Stimulated activated naive B cell treated with anti-CD40 and anti-IgM and Interleukin-4, amounts not matched to agents 10 μg/mL and 1 μg/mL and 100 μg/mL, for 72 hours (primary cell): ENCODE results near the gene FRYL.
"Not testable (repeated sequence)": the region's sequence is repeated elsewhere in the genome, so short reads cannot be mapped to it uniquely, and the experiment has no call there.

ENCODE experiments used
- ATAC-seq, 2 donors: fragments of 150-1000 bp; cut with Tn5 transposase; replicated peaks; 2 replicates each; pipeline ENCODE4 v1.10.0; 2021; ENCODE audit warnings: moderate library complexity in 1 of 2
- DNase-seq: peaks from one replicate; pipeline ENCODE4 v3.0.0; 2021
- H3K27ac Mint-ChIP-seq: one replicate; pipeline ENCODE4 v1.8.0; 2022; ENCODE audit warnings: mild to moderate bottlenecking, mixed read lengths
- H3K27me3 Mint-ChIP-seq, 2 donors: one replicate each; pipeline ENCODE4 v1.8.0; 2022; ENCODE audit warnings: mixed read lengths in 2 of 2
- H3K36me3 Mint-ChIP-seq, 2 donors: one replicate each; pipeline ENCODE4 v1.8.0; 2022; ENCODE audit warnings: mixed read lengths in 2 of 2, mild to moderate bottlenecking in 1 of 2
- H3K4me1 Mint-ChIP-seq, 2 donors: one replicate each; pipeline ENCODE4 v1.8.0; 2022; ENCODE audit warnings: mixed read lengths in 2 of 2, mild to moderate bottlenecking in 1 of 2
- H3K4me3 Mint-ChIP-seq, 2 donors: one replicate each; pipeline ENCODE4 v1.8.0; 2022; ENCODE audit warnings: mild to moderate bottlenecking in 2 of 2, mixed read lengths in 2 of 2, moderate library complexity in 1 of 2
- H3K9me3 Mint-ChIP-seq, 2 donors: one replicate each; pipeline ENCODE4 v1.8.0; 2022; ENCODE audit warnings: mixed read lengths in 2 of 2, mild to moderate bottlenecking in 1 of 2

FRYL gene

DNA sequence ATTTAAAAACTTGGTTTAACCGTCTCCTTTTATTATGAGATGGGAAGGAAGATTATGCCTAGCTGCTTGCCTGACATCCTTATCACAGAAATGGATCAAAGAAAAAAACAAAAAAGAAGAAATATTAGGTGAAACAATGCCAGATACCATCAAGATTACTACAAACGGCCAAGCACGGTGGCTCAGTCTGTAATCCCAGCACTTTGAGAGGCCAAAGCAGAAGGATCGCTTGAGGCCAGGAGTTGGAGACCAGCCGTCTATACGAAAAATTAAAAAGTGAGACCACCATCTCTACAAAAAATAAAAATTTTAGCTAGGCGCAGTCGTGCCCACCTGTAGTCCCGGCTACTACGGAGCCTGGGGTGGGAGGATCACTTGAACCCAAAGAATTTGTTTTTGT, 2.3 kb downstream of the FRYL start:
- Mint-ChIP-seq H3K4me1 (peaks cover 18 to 62% of the 10 kb centered on the region in 2 donors), H3K27ac (no peak overlapping the region), H3K4me3 (peak overlapping the region in 1 of 2 donors; percentile 92), H3K27me3 (no peaks in the 10 kb centered on the region), H3K9me3 (no peaks in the 10 kb centered on the region), H3K36me3 (no peaks in the 10 kb centered on the region)
- ATAC-seq (no peak), DNase-seq (no peak)

DNA sequence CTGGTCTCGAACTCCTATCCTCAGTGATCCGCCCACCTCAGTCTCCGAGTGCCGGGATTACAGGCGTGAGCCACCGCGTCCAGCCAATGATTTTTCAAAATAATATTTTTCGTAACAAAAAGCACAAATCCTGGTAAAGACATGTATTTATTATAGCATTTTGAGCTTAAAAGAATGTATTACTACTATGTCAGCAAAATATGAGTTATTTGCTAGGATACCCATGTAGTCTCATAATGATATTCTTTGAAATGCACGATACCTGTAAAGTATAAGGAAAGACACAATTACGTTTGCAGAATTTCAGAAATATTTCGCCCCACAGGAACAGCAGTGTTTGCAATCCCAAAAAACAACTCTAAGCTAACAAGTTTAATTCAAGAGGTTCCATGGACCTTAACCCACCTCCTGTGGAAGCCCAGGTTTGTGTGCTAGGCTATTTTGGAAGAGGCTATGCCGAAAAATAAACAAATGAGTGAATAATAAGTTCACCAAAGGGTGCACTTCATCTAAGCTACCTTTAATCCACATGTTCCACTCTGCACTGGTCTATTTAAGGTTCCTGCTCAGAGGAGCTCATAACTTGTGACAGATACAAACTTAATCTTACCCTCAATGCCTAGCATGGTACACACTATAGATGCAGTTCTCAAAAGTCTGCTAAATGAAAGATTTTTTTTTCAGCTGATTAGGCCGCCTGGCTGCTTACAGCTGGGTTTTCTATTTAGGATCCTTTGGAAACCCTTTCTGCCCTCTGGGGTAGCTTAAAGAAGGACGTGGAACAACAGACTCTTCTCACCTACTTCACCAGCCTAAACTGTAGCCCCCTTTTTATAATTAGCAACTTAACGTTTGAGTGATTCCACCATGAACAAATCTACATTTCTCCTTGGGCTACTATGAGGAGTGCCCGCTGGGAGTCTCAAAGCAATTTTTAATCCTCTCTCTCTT, 5.0 kb downstream of the FRYL start:
- DNase-seq (no peak), ATAC-seq (no peak)
- Mint-ChIP-seq H3K27me3 (no peaks in the 10 kb centered on the region), H3K4me3 (no peak overlapping the region), H3K36me3 (peaks cover 0 to 5% of the 10 kb centered on the region in 2 donors), H3K4me1 (peaks cover 23 to 71% of the 10 kb centered on the region in 2 donors), H3K9me3 (no peaks in the 10 kb centered on the region), H3K27ac (no peak overlapping the region)

DNA sequence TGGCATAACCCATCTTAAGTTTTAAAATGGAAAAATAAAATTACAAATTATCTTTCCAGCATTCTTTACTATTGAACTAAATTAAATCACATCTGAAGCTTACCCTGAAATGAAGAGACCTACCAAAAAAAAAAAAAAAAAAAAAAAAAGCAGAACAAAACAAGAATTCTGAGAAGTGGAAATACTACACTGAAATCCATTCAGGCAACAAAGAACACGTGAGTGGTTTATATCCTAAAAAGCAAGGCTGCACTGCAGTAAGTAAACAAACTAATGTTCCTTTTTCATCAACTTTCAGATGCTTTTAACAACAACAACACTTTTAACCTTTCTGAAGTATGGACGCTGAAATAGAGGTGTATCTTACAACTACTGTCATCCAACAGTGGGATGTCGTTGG, 7.5 kb downstream of the FRYL start:
- DNase-seq (no peak), ATAC-seq (no peak)
- Mint-ChIP-seq H3K4me3 (no peak overlapping the region), H3K36me3 (peaks cover 1 to 8% of the 10 kb centered on the region in 2 donors), H3K9me3 (peaks cover 0 to under 1% of the 10 kb centered on the region in 2 donors), H3K27me3 (no peaks in the 10 kb centered on the region), H3K4me1 (peaks cover 23 to 67% of the 10 kb centered on the region in 2 donors), H3K27ac (no peak overlapping the region)

DNA sequence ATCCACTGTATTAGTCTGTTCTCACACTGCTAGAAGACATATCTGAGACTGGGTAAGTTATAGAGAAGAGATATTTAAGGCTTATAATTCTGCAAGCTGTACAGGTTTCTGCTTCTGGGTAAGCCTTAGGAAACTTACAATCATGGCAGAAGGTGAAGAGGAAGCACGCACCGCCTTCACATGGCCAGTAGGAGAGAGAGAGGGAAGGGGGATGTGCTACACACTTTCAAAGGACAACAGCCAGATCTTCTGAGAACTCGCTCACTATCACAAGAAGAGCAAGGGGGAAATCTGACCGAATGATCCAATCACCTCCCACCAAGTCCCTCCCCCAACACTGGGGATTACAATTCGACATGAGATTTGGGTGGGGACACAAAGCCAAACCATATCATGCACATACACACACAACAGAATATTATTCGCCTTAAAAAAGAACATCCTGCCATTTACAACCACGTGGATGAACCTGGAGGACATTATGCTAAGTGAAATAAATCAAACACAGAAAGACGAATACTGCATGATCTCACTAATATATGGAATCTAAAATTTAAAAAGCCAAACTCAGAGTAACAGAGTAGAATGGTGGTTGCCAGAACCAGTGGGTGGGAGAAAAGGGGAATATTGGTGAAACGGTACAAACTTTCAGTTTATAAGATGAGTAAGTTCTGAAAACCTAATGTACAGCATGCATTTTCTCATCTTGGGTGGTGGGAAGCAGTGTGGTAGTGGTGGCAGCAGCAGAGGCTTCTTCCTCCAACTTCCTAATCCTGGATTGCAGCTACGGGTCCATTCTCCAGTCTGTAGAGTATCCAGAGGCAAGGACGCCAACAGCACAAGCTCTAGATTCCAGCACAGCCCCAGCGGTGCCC, 12.8 kb downstream of the FRYL start:
- Mint-ChIP-seq H3K4me1 (peaks cover 30 to 51% of the 10 kb centered on the region in 2 donors), H3K27me3 (no peaks in the 10 kb centered on the region), H3K4me3 (no peak overlapping the region), H3K27ac (peak overlapping the region; percentile 20), H3K9me3 (peaks cover 4 to 7% of the 10 kb centered on the region in 2 donors), H3K36me3 (peaks cover 13 to 20% of the 10 kb centered on the region in 2 donors)
- no peak for ATAC-seq
- DNase-seq, result no peak

DNA sequence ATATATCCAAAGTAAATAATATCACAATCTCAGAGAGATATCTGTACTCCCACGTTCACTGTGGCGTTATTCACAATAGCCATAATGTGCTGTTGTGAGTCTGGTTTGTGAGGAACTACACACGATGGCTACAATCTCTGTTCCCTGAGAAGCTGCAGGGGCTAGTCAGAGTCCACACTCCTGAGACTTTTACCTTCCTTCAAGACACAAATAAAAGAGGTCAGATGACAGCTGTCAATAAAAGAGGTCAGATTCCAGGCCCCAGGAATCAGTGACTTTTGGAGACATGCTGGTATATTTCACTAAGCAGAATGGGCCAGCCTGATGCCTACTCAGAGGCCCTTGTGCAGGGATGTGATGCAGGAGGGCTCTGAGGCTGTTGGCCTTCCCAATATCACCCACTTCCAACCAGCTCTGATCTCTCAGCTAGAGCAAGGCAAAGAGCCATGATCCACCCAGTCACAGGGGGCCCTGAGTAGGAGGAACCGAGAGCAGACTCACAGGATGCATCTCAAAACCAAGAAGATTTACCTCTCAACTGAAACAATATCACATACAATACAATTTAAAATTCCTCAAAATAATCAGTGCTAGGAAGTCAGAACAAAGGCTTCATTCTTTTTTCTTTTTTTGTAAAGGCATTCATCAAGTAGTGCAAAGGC, 13.8 kb downstream of the FRYL start:
- peaks cover 4 to 7% of the 10 kb centered on the region in 2 donors for H3K9me3 Mint-ChIP-seq
- H3K4me1 Mint-ChIP-seq, result peaks cover 30 to 52% of the 10 kb centered on the region in 2 donors
- peak overlapping the region in 1 of 2 donors; percentile 44 for H3K4me3 Mint-ChIP-seq
- peak overlapping the region; percentile 37 for H3K27ac Mint-ChIP-seq
- no peaks in the 10 kb centered on the region for H3K27me3 Mint-ChIP-seq
- ATAC-seq (peak; percentile 70 to 76), DNase-seq (no peak)
- H3K36me3 Mint-ChIP-seq, result peaks cover 13 to 15% of the 10 kb centered on the region in 2 donors

DNA sequence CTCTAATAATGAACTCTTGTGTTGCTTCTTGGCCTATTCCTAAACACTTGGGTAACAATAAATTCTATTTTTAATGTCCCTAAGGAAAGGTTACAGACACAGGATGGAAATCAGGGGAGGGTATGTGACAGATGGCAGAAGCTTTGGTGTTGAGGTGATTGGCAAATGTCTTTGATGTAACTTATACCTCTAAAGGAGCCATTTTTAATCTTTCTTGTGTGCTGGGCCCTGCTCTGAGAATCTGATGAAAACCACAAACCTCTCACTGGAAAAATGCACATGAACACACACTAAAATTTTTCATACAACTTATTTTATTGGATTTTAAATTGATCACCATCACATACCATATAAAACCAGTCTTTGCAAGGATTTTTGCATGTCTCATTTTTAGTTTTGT, 17.7 kb downstream of the FRYL start:
- no peaks in the 10 kb centered on the region for H3K27me3 Mint-ChIP-seq
- DNase-seq (no peak), ATAC-seq (no peak)
- peaks cover 28 to 48% of the 10 kb centered on the region in 2 donors for H3K4me1 Mint-ChIP-seq
- H3K27ac Mint-ChIP-seq, result no peak overlapping the region
- no peak overlapping the region for H3K4me3 Mint-ChIP-seq
- peaks cover 6 to 9% of the 10 kb centered on the region in 2 donors for H3K9me3 Mint-ChIP-seq
- H3K36me3 Mint-ChIP-seq, result peaks cover 16 to 19% of the 10 kb centered on the region in 2 donors

- Mint-ChIP-seq H3K4me3 (no peak overlapping the region), H3K27ac (no peak overlapping the region), H3K4me1 (peaks cover 27 to 48% of the 10 kb centered on the region in 2 donors), H3K9me3 (peaks cover 2 to 7% of the 10 kb centered on the region in 2 donors), H3K36me3 (peaks cover 14 to 21% of the 10 kb centered on the region in 2 donors), H3K27me3 (no peaks in the 10 kb centered on the region)
- no peak for DNase-seq
- ATAC-seq, result no peak
Observed at GRCh38 chr4:48761286-48761685, 18.8 kb downstream of the FRYL start.

DNA sequence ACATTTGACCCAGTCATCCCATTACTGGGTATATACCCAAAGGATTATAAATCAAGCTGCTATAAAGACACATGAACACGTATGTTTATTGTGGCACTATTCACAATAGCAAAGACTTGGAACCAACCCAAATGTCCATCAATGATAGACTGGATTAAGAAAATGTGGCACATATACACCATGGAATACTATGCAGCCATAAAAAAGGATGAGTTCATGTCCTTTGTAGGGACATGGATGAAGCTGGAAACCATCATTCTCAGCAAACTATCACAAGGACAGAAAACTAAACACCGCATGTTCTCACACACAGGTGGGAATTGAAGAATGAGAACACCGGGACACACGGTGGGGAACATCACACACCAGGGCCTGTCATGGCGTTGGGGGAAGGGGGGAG, 21.4 kb downstream of the FRYL start:
- H3K27ac Mint-ChIP-seq, H3K9me3 Mint-ChIP-seq, DNase-seq, H3K27me3 Mint-ChIP-seq, H3K4me3 Mint-ChIP-seq, ATAC-seq: not testable (repeated sequence)
- H3K36me3 Mint-ChIP-seq, result peaks cover 15 to 29% of the 10 kb centered on the region in 2 donors
- peaks cover 22 to 53% of the 10 kb centered on the region in 2 donors for H3K4me1 Mint-ChIP-seq

GRCh38 chr4:48756689-48757220, 23.3 kb downstream of the FRYL start:
- H3K27me3 Mint-ChIP-seq, result no peaks in the 10 kb centered on the region
- no peak overlapping the region for H3K4me3 Mint-ChIP-seq
- no peak overlapping the region for H3K27ac Mint-ChIP-seq
- peak in 1 of 2 donors; percentile 51 for ATAC-seq
- peaks cover 32 to 67% of the 10 kb centered on the region in 2 donors for H3K4me1 Mint-ChIP-seq
- H3K36me3 Mint-ChIP-seq, result peaks cover 15 to 29% of the 10 kb centered on the region in 2 donors
- peaks cover 4 to 7% of the 10 kb centered on the region in 2 donors for H3K9me3 Mint-ChIP-seq
- no peak for DNase-seq

DNA sequence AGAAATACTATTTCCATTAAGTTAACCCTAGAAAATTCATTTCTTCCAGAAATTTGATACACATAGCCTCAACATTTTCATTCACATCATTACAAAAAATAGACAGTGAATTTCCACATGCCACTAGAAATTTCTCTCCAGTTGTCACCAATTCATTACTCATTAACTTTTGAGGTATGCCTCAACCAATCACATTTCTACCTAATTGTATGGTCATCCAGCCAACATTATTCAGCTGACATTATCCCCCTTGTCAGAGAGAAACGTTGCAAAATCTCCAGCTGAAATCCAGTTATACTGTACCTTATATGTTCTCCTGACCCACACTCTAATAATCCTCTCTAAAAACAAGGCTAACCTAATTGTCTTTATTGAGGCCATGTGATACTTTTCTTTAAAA, 24.8 kb downstream of the FRYL start:
- no peak for DNase-seq
- Mint-ChIP-seq H3K36me3 (peaks cover 15 to 33% of the 10 kb centered on the region in 2 donors), H3K4me3 (no peak overlapping the region), H3K27ac (no peak overlapping the region), H3K9me3 (peaks cover 4 to 11% of the 10 kb centered on the region in 2 donors), H3K27me3 (no peaks in the 10 kb centered on the region), H3K4me1 (peaks cover 42 to 74% of the 10 kb centered on the region in 2 donors)
- no peak for ATAC-seq

GRCh38 chr4:48753159-48753558, 26.9 kb downstream of the FRYL start:
- peaks cover 45 to 83% of the 10 kb centered on the region in 2 donors for H3K4me1 Mint-ChIP-seq

DNA sequence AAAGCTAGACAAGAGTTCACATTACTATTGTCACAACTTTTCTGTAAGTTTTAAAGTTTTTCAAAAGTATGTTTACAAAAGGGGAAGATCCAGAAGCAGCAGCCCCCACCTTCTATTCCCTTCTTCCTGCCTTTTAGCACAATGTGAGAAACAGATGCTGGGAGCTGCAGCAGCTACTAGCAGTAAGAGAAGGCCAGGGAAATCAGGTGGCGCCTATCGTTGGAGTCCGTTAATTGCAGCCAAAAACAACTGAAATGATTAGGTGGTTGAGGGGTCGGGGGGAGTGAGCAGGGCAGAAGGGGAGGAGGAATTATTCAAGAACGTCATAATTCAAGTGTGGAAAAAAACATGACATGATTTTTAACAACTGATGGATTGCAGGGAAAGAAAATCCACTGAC, 27.4 kb downstream of the FRYL start:
- peaks cover 13 to 34% of the 10 kb centered on the region in 2 donors for H3K36me3 Mint-ChIP-seq
- H3K9me3 Mint-ChIP-seq, result peaks cover 3 to 13% of the 10 kb centered on the region in 2 donors
- ATAC-seq, result no peak
- no peaks in the 10 kb centered on the region for H3K27me3 Mint-ChIP-seq
- H3K4me1 Mint-ChIP-seq, result peaks cover 45 to 86% of the 10 kb centered on the region in 2 donors
- DNase-seq, result no peak
- peak overlapping the region in 1 of 2 donors; percentile 29 for H3K4me3 Mint-ChIP-seq
- no peak overlapping the region for H3K27ac Mint-ChIP-seq

More at GRCh38 chr4:48753159-48753558, 26.9 kb downstream of the FRYL start:
- Mint-ChIP-seq H3K4me3 (no peak overlapping the region), H3K36me3 (peaks cover 13 to 33% of the 10 kb centered on the region in 2 donors), H3K27ac (peak overlapping the region; percentile 56), H3K27me3 (no peaks in the 10 kb centered on the region), H3K9me3 (peaks cover 3 to 13% of the 10 kb centered on the region in 2 donors)
- ATAC-seq (no peak), DNase-seq (no peak)

GRCh38 chr4:48752246-48752645, 27.8 kb downstream of the FRYL start:
- H3K4me3 Mint-ChIP-seq, result no peak overlapping the region
- no peaks in the 10 kb centered on the region for H3K27me3 Mint-ChIP-seq
- no peak overlapping the region for H3K27ac Mint-ChIP-seq
- peaks cover 45 to 82% of the 10 kb centered on the region in 2 donors for H3K4me1 Mint-ChIP-seq
- peak in 1 of 2 donors; percentile 29 for ATAC-seq
- peaks cover 3 to 13% of the 10 kb centered on the region in 2 donors for H3K9me3 Mint-ChIP-seq
- DNase-seq, result no peak
- H3K36me3 Mint-ChIP-seq, result peaks cover 13 to 33% of the 10 kb centered on the region in 2 donors
